ENCODE data around the gene SLC7A10. TPM values are rescaled to one million over a fixed set of nuclear protein-coding genes. Genes with fewer than 3 reads are reported as not detected.

Gene SLC7A10
- total RNA-seq, 2 experiments from 2014 or later = not detected

DNA sequence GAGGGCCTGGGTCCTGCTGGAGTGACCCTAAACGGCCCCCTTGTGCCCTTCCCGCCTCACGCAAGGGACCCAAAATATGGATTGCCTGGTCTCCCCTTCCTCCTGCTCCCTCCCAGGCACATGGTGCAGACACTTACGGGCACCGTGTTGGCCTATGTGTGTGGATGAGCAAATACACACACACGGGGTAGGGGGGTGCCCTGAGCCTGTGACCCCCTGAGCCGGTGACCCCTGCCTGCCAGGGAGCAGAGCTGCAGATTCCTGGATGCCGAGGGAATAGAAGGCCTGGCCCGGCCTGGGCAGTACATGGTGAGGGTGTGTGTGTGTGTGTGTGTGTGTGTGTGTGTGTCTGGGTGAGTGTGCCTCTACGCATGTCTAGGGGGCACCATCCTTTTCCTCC is 43.4 kb upstream of the SLC7A10 start:
- Mint-ChIP-seq H3K9me3 (no peaks in the 10 kb centered on the region), H3K27ac (no peak overlapping the region), H3K4me1 (ENCODE audit: low read depth) (no peaks in the 10 kb centered on the region), H3K36me3 (ENCODE audit: low read depth) (no peaks in the 10 kb centered on the region), H3K4me3 (no peak overlapping the region), H3K27me3 (peaks cover 13% of the 10 kb centered on the region)
- Histone ChIP-seq H3K27ac (ENCODE audit: low read depth in 1 of 2, low read length in 2 of 2) (no peak overlapping the region), H3K9me3 (ENCODE audit: control insufficient read depth in 1 of 2, insufficient read depth in 1 of 2, low read length in 2 of 2) (no peaks in the 10 kb centered on the region), H3K4me1 (ENCODE audit: insufficient read depth, low read length) (peaks cover 16% of the 10 kb centered on the region), H3K27me3 (ENCODE audit: control insufficient read depth in 1 of 2, insufficient read depth in 2 of 2, low read length in 2 of 2) (no peaks in the 10 kb centered on the region), H3K36me3 (ENCODE audit: insufficient read depth, low read length) (no peaks in the 10 kb centered on the region), H3K4me3 (ENCODE audit: low read length) (no peak overlapping the region)
- no peak for TF ChIP-seq CTCF (IDR thresholded peaks at IDR 0.05)
- ATAC-seq (ENCODE audit: poor library complexity) = no peak
- ChIA-PET CTCF (no interaction called here), POLR2A (no interaction called here)
- intact Hi-C loops (cut with DNase I, micrococcal nuclease) = no loop called here
- DNase-seq = no peak

DNA sequence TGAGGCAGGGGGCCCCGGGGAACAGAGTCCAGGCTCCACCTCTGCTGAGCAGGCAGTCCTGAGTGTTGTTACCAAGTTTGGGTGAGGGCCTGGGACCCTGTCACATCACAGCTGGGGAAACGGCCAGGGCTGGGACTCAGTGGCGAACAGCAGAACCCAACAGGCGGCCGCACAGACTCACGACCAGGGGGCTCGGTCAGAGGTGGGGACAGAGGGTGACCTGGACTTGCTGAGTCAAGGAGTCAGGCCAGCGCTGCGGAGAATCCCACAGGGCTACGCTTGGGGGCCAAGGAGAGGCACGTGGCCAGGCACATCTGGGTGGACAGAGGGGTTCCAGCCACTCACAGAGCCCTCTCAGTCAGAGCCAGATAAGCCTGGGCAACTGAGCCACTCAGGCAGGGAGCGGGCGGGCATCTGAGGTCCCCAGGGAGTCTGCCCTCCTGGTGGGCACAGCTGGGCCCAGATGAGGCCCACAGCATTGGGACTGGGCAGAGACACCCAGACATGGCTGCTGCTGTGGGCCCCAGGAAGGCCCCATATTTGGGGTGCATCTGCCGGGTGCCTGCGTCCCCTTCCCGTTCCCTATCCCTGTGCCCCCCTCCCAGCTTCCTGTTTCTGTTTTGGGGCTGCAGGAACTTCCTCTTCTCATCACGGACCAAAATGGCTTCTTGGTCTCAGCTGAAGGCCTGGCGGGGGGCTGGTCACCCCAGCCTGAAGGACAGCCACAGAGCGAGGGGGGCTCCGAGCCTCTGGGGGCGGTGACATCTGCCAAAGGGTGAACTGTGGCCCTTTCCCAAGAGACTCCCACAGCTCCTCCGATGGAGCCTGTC is 42.7 kb upstream of the SLC7A10 start:
- ChIA-PET POLR2A (no interaction called here), CTCF (no interaction called here)
- intact Hi-C loops (cut with DNase I, micrococcal nuclease) = no loop called here
- H3K27me3 Mint-ChIP-seq = peaks cover 13% of the 10 kb centered on the region
- no peak for TF ChIP-seq CTCF (IDR thresholded peaks at IDR 0.05)
- Histone ChIP-seq H3K27ac (ENCODE audit: low read depth in 1 of 2, low read length in 2 of 2) (no peak overlapping the region), H3K4me1 (ENCODE audit: insufficient read depth, low read length) (peaks cover 10% of the 10 kb centered on the region), H3K9me3 (ENCODE audit: control insufficient read depth in 1 of 2, insufficient read depth in 1 of 2, low read length in 2 of 2) (no peaks in the 10 kb centered on the region), H3K27me3 (ENCODE audit: control insufficient read depth in 1 of 2, insufficient read depth in 2 of 2, low read length in 2 of 2) (no peaks in the 10 kb centered on the region), H3K4me3 (ENCODE audit: low read length) (no peak overlapping the region), H3K36me3 (ENCODE audit: insufficient read depth, low read length) (no peaks in the 10 kb centered on the region)
- no peak for ATAC-seq (ENCODE audit: poor library complexity)
- no peaks in the 10 kb centered on the region for H3K9me3 Mint-ChIP-seq
- no peak overlapping the region for H3K4me3 Mint-ChIP-seq
- no peaks in the 10 kb centered on the region for H3K36me3 Mint-ChIP-seq (ENCODE audit: low read depth)
- no peaks in the 10 kb centered on the region for H3K4me1 Mint-ChIP-seq (ENCODE audit: low read depth)
- no peak overlapping the region for H3K27ac Mint-ChIP-seq
- DNase-seq = peak in 1 of 14 experiments; percentile 33

- Mint-ChIP-seq H3K36me3 (ENCODE audit: low read depth) (no peaks in the 10 kb centered on the region), H3K27ac (no peak overlapping the region), H3K9me3 (no peaks in the 10 kb centered on the region), H3K27me3 (peaks cover 15% of the 10 kb centered on the region), H3K4me3 (no peak overlapping the region), H3K4me1 (ENCODE audit: low read depth) (no peaks in the 10 kb centered on the region)
- H3K4me3 ChIP-seq (ENCODE audit: low read length) = no peak overlapping the region
- intact Hi-C loops (cut with DNase I, micrococcal nuclease) = no loop called here
- no peak for DNase-seq
- ChIA-PET CTCF (no interaction called here), POLR2A (no interaction called here)
- peaks cover 9% of the 10 kb centered on the region for H3K4me1 ChIP-seq (ENCODE audit: insufficient read depth, low read length)
- H3K9me3 ChIP-seq (ENCODE audit: control insufficient read depth in 1 of 2, insufficient read depth in 1 of 2, low read length in 2 of 2) = no peaks in the 10 kb centered on the region
- no peaks in the 10 kb centered on the region for H3K27me3 ChIP-seq (ENCODE audit: control insufficient read depth in 1 of 2, insufficient read depth in 2 of 2, low read length in 2 of 2)
- no peak overlapping the region for H3K27ac ChIP-seq (ENCODE audit: low read depth in 1 of 2, low read length in 2 of 2)
- TF ChIP-seq CTCF (IDR thresholded peaks at IDR 0.05) = no peak
- no peaks in the 10 kb centered on the region for H3K36me3 ChIP-seq (ENCODE audit: insufficient read depth, low read length)
- ATAC-seq (ENCODE audit: poor library complexity) = no peak
These were observed 42.1 kb upstream of the SLC7A10 start for GRCh38 chr19:33267706-33268105.

Data from CD4-positive, alpha-beta T cell (primary cell).